HG02571 (cell line): ENCODE results near the gene C2orf66.

Experiments used
- ATAC-seq: cut with Tn5 transposase; IDR thresholded peaks from one replicate; pipeline ENCODE4 v1.9.1; 2021; ENCODE audit warnings: mild to moderate bottlenecking, moderate library complexity; ENCODE audit not compliant: unreplicated experiment

Gene C2orf66

DNA sequence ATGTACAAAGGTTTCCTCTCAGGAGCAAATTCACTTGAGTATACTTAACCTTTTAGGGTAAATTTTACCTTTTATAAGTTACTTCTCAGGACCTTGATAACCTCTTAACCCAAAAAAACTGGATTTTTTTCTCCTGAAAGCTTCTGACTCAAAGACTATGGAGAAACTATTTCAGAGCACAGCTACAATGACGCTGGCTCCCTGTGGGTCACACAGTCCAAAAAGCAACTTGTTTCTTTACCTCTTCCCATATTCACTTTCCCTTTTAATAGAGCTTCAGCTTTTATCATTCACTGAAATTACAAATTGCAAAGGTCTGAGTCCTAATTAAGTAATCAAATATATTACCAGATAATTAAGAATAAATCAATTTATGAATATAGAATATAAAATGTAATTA is 42.1 kb downstream of the C2orf66 start:
- no peak for ATAC-seq

DNA sequence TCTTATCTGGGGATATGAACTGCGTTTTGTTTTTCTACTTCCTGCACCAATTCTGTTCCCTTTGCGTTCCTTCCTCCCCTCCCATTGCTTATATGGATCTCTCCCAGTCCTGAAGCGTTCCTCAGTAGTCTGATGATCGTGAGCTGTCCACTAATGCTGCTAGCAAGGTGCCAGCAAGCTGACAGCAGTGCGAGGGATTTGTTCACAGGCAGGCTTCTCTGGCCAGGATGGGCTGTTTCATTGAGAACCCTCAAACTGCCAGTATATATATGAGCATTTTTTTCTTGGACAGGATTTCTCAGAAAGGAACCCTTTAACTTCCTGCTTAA is 49.8 kb downstream of the C2orf66 start:
- no peak for ATAC-seq

DNA sequence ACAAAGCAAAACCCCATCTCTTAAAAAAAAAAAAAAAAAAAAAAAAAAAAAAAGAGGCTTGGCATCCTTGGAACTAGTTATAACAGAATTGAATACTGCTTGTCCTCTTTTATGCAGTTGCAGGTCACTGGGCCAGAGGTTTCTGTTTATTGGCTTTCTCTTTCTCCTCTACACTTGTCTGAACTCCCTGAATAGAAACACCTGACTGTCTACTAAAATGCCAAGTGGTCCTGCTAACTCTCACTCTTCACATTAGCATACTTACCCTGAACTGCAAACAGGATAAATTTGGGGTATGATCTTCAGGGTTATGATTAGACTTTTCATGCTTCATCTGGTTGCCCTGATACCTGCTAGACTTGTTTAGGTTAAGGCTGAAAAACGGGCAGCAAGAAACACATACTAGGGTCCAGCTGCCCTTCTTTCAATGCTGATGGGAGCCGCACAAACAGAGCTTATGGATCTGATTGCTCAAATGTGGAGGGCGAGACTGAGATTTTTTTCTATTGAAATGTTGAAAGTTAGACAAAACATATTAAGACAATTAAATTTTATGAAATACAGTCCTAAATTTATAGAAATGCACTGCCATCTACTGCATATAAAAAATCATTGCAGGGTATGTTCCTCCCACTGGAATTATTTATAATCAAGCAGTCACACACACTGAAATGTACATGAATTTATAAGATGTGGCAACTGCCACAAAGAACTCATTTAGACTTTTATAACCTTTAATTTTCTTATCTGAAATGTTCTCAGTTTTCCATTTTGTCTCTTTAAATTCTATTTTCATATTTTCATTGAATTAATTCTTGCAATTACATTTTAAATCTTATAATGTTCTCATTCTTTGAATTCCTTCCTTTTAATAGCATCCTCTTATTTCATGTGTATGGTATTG is 50.4 kb downstream of the C2orf66 start:
- ATAC-seq = no peak
